ENCODE measurements around the gene MROH7. TPM values are rescaled to one million over a fixed set of nuclear protein-coding genes. Genes with fewer than 3 reads are reported as not detected.

The MROH7 gene
- total and polyA plus RNA-seq, 9 of the 15 experiments (the other 6 are each of a cell fraction or from before 2014, with no cell fraction given), result not detected

DNA sequence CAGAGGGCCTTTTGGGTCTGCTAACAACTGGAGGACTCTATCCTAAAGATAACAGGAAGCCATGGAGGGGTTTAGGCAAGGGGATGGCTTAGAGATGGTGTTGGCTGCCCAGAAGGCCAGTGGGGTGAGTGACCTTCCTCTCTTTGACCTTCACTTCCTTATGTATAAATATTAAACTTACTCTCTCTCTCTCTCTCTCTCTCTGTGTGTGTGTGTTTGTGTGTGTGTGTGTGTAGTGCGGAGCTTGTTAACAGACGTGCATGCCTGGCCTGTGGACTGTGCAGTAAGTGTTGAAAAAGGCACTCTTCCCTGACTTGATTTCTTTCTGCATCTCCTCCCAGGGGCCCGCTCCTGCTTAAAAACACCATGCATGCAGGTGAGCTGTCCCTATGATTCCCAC lies 10.0 kb downstream of the MROH7 start (continued):
- TF ChIP-seq MCM7 (IDR thresholded peaks at IDR 0.05) (no peak), HDAC2 (IDR thresholded peaks at IDR 0.05) (no peak), ZNF695 (CRISPR knock-in tag; IDR thresholded peaks at IDR 0.05) (no peak), GABPB1 (CRISPR knock-in tag; IDR thresholded peaks at IDR 0.05) (no peak), NFE2 (IDR thresholded peaks at IDR 0.05; ENCODE audit: low read depth) (no peak), POLR2G (IDR thresholded peaks at IDR 0.05; ENCODE audit: low read depth, low read length) (no peak), SMAD3 (CRISPR knock-in tag; conservative IDR thresholded peaks at IDR 0.05) (no peak)
- TF ChIP-seq, protein P1, sequence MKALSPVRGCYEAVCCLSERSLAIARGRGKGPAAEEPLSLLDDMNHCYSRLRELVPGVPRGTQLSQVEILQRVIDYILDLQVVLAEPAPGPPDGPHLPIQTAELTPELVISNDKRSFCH (CRISPR knock-in tag; IDR thresholded peaks at IDR 0.05), result no peak
- TF ChIP-seq, protein P1 (tag; IDR thresholded peaks at IDR 0.05), result no peak
- TF ChIP-seq, protein P2, sequence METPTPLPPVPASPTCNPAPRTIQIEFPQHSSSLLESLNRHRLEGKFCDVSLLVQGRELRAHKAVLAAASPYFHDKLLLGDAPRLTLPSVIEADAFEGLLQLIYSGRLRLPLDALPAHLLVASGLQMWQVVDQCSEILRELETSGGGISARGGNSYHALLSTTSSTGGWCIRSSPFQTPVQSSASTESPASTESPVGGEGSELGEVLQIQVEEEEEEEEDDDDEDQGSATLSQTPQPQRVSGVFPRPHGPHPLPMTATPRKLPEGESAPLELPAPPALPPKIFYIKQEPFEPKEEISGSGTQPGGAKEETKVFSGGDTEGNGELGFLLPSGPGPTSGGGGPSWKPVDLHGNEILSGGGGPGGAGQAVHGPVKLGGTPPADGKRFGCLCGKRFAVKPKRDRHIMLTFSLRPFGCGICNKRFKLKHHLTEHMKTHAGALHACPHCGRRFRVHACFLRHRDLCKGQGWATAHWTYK (CRISPR knock-in tag; IDR thresholded peaks at IDR 0.05), result no peak

DNA sequence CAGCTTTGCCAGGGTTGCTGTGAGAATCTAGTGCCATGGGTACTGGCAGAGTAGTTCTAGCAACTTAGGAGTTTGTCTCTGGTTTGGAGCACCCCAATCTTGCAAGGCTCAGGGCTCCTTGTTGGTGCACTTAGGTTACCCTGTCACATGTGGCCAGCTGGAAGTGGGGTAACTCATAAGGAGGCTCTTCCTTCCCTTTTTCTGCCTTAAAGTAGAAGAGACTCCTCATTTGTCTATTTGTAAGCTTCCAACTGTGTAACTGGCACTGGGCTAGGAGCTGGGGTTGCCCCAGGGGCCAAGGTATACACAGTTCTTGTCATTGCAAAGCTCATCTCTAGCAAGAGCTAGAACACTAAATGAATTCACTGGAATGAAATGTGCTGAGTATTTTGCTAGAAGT lies 10.6 kb downstream of the MROH7 start:
- POLR2A ChIA-PET, result interaction anchor here (0.6 kb wide), 1 partner anchor 479 kb away, joined by 3 read pairs; no protein-coding TSS in a partner anchor
- CTCF ChIA-PET (ENCODE audit: low intra/inter-chr PET ratio), result no interaction called here

More for the DNA sequence above, 10.6 kb downstream of the MROH7 start:
- Histone ChIP-seq H3K4me3 (no peak overlapping the region), H3K4me1 (replicated peaks in 1 of 2; ENCODE audit: control insufficient read depth in 2 of 2, insufficient read depth in 2 of 2, low read length in 2 of 2) (no peaks in the 10 kb centered on the region), H3K9me1 (ENCODE audit: control insufficient read depth, insufficient read depth, low read length) (no peaks in the 10 kb centered on the region), H3K27me3 (ENCODE audit: control insufficient read depth in 2 of 2, insufficient read depth in 2 of 2, low read length in 2 of 2) (peaks cover 9 to 16% of the 10 kb centered on the region in 2 experiments), H3K36me3 (ENCODE audit: control insufficient read depth, insufficient read depth, low read length) (no peaks in the 10 kb centered on the region), H3K9me3 (replicated peaks; ENCODE audit: control insufficient read depth, insufficient read depth, low read depth, low read length) (no peaks in the 10 kb centered on the region), H2AFZ (ENCODE audit: low read depth, low read length) (no peak overlapping the region), H3K9ac (ENCODE audit: insufficient read depth in 1 of 2, low read depth in 2 of 2, low read length in 2 of 2) (no peak overlapping the region), H4K20me1 (replicated peaks; ENCODE audit: control insufficient read depth, insufficient read depth, low read length) (no peaks in the 10 kb centered on the region), H3K27ac (ENCODE audit: extremely low read depth, low read depth, low read length) (no peak overlapping the region), H3K4me2 (ENCODE audit: insufficient read depth, low read length) (no peak overlapping the region), H3K79me2 (ENCODE audit: control insufficient read depth, insufficient read depth, low read length) (no peaks in the 10 kb centered on the region)
- no peak for TF ChIP-seq CHD4 (IDR thresholded peaks at IDR 0.05; ENCODE audit: insufficient read depth, insufficient replicate concordance, low read depth, low read length, poor library complexity, severe bottlenecking)
- TF ChIP-seq MXI1 (IDR thresholded peaks at IDR 0.05; ENCODE audit: low read depth, low read length), result no peak
- no peak for TF ChIP-seq SUPT5H (IDR thresholded peaks at IDR 0.05)
- TF ChIP-seq CBX8 (IDR thresholded peaks at IDR 0.05; ENCODE audit: borderline replicate concordance, extremely low read depth, low read depth, low read length, poor library complexity, severe bottlenecking), result no peak
- no peak for TF ChIP-seq KDM4B (IDR thresholded peaks at IDR 0.05; ENCODE audit: borderline replicate concordance in 2 of 2, low read depth in 1 of 2)
- TF ChIP-seq CBFA2T2 (conservative IDR thresholded peaks at IDR 0.05), result no peak
- no peak for TF ChIP-seq BRD4 (IDR thresholded peaks at IDR 0.05)
- intact Hi-C loops (cut with micrococcal nuclease) (no loop called here), in situ Hi-C loops (cut with MboI) (no loop called here)
- no TSS peak for BruUV-seq (replicated peaks)
- ATAC-seq, result no peak
- DNase-seq (ENCODE audit: extremely low read depth in 1 of 4, low spot score in 3 of 4), result no peak
- FAIRE-seq, result no peak
